Measurements from ENCODE around the gene U2SURP.

Gene U2SURP

GRCh38 chr3:143078883-143079282 is 77.5 kb downstream of the U2SURP start:
- no peak overlapping the region for H3K4me3 ChIP-seq (ENCODE audit: low read depth in 1 of 2, low read length in 1 of 2)
- no peaks in the 10 kb centered on the region for H3K36me3 ChIP-seq
- H3K9me3 ChIP-seq, result no peaks in the 10 kb centered on the region
- H3K4me1 ChIP-seq (ENCODE audit: control insufficient read depth in 1 of 2, insufficient read depth in 1 of 2, low read depth in 1 of 2, low read length in 1 of 2), result no peaks in the 10 kb centered on the region
- no peak overlapping the region for H3K27ac ChIP-seq
- TF ChIP-seq, protein P1, sequence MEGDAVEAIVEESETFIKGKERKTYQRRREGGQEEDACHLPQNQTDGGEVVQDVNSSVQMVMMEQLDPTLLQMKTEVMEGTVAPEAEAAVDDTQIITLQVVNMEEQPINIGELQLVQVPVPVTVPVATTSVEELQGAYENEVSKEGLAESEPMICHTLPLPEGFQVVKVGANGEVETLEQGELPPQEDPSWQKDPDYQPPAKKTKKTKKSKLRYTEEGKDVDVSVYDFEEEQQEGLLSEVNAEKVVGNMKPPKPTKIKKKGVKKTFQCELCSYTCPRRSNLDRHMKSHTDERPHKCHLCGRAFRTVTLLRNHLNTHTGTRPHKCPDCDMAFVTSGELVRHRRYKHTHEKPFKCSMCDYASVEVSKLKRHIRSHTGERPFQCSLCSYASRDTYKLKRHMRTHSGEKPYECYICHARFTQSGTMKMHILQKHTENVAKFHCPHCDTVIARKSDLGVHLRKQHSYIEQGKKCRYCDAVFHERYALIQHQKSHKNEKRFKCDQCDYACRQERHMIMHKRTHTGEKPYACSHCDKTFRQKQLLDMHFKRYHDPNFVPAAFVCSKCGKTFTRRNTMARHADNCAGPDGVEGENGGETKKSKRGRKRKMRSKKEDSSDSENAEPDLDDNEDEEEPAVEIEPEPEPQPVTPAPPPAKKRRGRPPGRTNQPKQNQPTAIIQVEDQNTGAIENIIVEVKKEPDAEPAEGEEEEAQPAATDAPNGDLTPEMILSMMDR (IDR thresholded peaks at IDR 0.05), result no peak
- no peaks in the 10 kb centered on the region for H3K27me3 ChIP-seq

- Histone ChIP-seq H3K4me3 (ENCODE audit: low read depth in 1 of 2, low read length in 1 of 2) (no peak overlapping the region), H3K36me3 (no peaks in the 10 kb centered on the region), H3K4me1 (ENCODE audit: control insufficient read depth in 1 of 2, insufficient read depth in 1 of 2, low read depth in 1 of 2, low read length in 1 of 2) (no peaks in the 10 kb centered on the region), H3K27ac (no peak overlapping the region), H3K27me3 (no peaks in the 10 kb centered on the region), H3K9me3 (no peaks in the 10 kb centered on the region)
- TF ChIP-seq, protein P1 (IDR thresholded peaks at IDR 0.05), result no peak
These were observed 78.8 kb downstream of the U2SURP start for GRCh38 chr3:143080196-143080595.

- TF ChIP-seq, protein P1 (IDR thresholded peaks at IDR 0.05), result no peak
These were observed 80.0 kb downstream of the U2SURP start for GRCh38 chr3:143081365-143081764.

DNA sequence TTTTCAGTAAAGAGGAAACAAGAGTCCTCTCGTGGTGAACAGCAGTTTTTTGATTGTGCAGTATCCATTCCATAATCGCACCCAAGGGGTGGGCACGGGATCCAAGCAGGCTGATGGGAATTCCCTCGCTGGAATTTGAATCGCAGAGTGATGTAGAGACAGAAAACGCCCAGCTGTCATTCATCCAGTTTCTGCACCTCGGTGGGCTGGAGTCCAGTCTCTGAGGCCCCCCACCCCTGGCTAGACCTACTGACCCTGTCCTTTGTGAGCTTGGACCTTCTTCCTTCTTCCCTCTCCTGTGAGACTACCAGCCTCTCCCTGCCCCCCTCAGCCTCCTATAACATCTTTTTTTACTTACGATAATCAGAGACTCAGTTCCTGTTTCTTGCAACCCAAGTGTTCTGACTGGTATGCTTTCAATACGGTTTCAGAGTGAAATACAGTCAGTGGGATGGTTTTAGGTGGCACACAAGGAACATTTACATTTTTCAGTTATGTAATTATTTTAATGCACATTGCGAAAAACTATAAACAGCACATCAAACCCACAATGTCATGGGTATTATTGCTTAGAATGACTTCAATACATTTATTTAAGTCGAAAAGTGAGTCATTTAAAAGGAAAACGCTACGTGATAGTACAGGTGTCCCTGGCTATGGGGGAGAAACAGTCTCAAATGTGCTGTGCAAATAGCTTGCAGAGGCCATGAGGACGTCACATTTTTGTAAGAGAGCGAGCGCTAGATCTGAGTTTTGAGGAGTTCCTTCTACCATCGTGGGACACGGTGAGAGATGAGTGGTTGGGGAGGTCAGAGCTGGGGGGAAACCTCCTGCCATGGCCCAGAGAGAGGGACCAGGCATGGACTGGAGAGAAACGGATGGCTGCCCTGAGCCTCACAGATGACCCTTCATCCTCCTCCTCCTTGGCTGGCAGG is 80.7 kb downstream of the U2SURP start:
- no peak overlapping the region for H3K27ac ChIP-seq
- TF ChIP-seq, protein P1 (IDR thresholded peaks at IDR 0.05), result no peak

More at GRCh38 chr3:143081365-143081764, 80.0 kb downstream of the U2SURP start:
- Histone ChIP-seq H3K4me1 (ENCODE audit: control insufficient read depth in 1 of 2, insufficient read depth in 1 of 2, low read depth in 1 of 2, low read length in 1 of 2) (no peaks in the 10 kb centered on the region), H3K27ac (no peak overlapping the region), H3K9me3 (no peaks in the 10 kb centered on the region), H3K27me3 (no peaks in the 10 kb centered on the region), H3K36me3 (no peaks in the 10 kb centered on the region), H3K4me3 (ENCODE audit: low read depth in 1 of 2, low read length in 1 of 2) (no peak overlapping the region)

DNA sequence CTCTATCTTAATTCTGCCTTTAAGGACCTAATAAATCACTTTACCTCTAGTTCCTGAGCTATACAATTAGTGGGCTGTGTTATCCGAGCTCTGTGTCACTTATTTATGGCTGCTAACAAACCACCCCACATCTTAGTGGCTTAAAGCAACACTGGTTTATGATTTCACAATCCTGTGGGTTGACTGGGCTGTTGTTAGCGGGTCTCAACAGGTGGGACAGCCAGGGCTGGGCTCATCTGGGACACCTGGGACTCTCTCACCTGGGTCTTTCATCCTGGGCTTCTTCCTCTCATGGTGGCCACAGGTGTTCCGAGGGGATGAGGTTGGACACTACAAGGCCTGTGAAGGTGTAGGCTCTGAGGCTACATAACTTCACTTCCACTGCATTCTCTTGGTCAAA is 82.4 kb downstream of the U2SURP start:
- H3K4me1 ChIP-seq (ENCODE audit: control insufficient read depth in 1 of 2, insufficient read depth in 1 of 2, low read depth in 1 of 2, low read length in 1 of 2), result no peaks in the 10 kb centered on the region
- TF ChIP-seq, protein P1 (IDR thresholded peaks at IDR 0.05), result no peak
- H3K9me3 ChIP-seq, result no peaks in the 10 kb centered on the region
- no peak overlapping the region for H3K27ac ChIP-seq
- no peaks in the 10 kb centered on the region for H3K27me3 ChIP-seq
- H3K4me3 ChIP-seq (ENCODE audit: low read depth in 1 of 2, low read length in 1 of 2), result no peak overlapping the region
- no peaks in the 10 kb centered on the region for H3K36me3 ChIP-seq

More for the DNA sequence above, 80.7 kb downstream of the U2SURP start:
- Histone ChIP-seq H3K9me3 (no peaks in the 10 kb centered on the region), H3K36me3 (no peaks in the 10 kb centered on the region), H3K4me3 (ENCODE audit: low read depth in 1 of 2, low read length in 1 of 2) (no peak overlapping the region), H3K27me3 (no peaks in the 10 kb centered on the region), H3K4me1 (ENCODE audit: control insufficient read depth in 1 of 2, insufficient read depth in 1 of 2, low read depth in 1 of 2, low read length in 1 of 2) (no peaks in the 10 kb centered on the region)
